ENCODE data around the gene CES4A. TPM values are rescaled to one million over a fixed set of nuclear protein-coding genes. Genes with fewer than 3 reads are reported as not detected.

CES4A gene
- total and polyA plus RNA-seq, 2 of the 13 experiments (the other 11 are each of a cell fraction or from before 2014, with no cell fraction given), result 0.09 to 0.17 TPM

DNA sequence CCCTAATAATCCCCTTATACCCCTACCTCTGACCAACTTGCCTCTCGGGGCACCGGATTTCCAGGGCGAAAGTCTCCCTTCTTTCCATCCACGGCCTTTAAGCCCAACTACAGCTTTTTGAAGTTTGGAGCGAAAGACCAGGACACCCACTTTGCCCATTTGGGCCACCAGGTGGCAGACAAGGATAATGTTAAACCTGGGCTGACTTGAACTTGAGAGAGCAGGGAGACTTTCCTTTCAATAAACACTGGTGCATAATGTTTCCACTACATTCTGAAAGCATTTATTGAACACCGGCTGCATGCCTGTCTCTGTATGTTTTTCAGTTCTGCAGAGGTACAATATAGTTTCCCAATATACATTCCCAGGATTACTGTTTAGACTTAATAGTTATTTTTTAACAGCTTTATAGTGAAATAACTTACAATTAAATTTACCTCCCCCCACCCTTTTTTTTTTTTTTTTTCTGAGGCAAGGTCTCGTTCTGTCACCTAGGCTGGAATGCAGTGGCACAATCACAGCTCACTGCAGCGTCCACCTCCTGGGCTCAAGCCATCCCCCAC lies 34.2 kb upstream of the CES4A start (continued):
- TF ChIP-seq ZMYM2 (CRISPR knock-in tag; IDR thresholded peaks at IDR 0.05) (no peak), ELF4 (CRISPR knock-in tag; IDR thresholded peaks at IDR 0.05; ENCODE audit: borderline replicate concordance) (no peak), ATF7 (IDR thresholded peaks at IDR 0.05) (no peak), ATF7 (CRISPR knock-in tag; IDR thresholded peaks at IDR 0.05) (no peak), ZNF225 (CRISPR knock-in tag; IDR thresholded peaks at IDR 0.05) (no peak), ZSCAN21 (CRISPR knock-in tag; IDR thresholded peaks at IDR 0.05; ENCODE audit: borderline replicate concordance) (no peak; the same call in 1 of the 2 replicates), E2F5 (CRISPR knock-in tag; conservative IDR thresholded peaks at IDR 0.05) (no peak), CHCHD3 (CRISPR knock-in tag; IDR thresholded peaks at IDR 0.05) (no peak), SETDB1 (CRISPR knock-in tag; IDR thresholded peaks at IDR 0.05; ENCODE audit: borderline replicate concordance) (no peak), ZKSCAN5 (CRISPR knock-in tag; IDR thresholded peaks at IDR 0.05) (no peak), KDM6A (CRISPR knock-in tag; IDR thresholded peaks at IDR 0.05; ENCODE audit: low read depth) (no peak), FIP1L1 (IDR thresholded peaks at IDR 0.05; ENCODE audit: borderline replicate concordance, insufficient read depth, low read depth, low read length) (no peak), CENPX (CRISPR knock-in tag; IDR thresholded peaks at IDR 0.05) (no peak), ZNF382 (CRISPR knock-in tag; IDR thresholded peaks at IDR 0.05; ENCODE audit: borderline replicate concordance) (no peak), ZNF878 (CRISPR knock-in tag; IDR thresholded peaks at IDR 0.05) (no peak), TEF (CRISPR knock-in tag; IDR thresholded peaks at IDR 0.05) (no peak), ZNF713 (CRISPR knock-in tag; IDR thresholded peaks at IDR 0.05) (no peak), MLXIP (CRISPR knock-in tag; IDR thresholded peaks at IDR 0.05; ENCODE audit: borderline replicate concordance) (no peak), ZC3H4 (CRISPR knock-in tag; IDR thresholded peaks at IDR 0.05; ENCODE audit: borderline replicate concordance) (no peak), THAP7 (CRISPR knock-in tag; IDR thresholded peaks at IDR 0.05) (no peak), ZNF350 (CRISPR knock-in tag; IDR thresholded peaks at IDR 0.05; ENCODE audit: borderline replicate concordance, low read depth) (no peak)
- TF ChIP-seq, protein P1, sequence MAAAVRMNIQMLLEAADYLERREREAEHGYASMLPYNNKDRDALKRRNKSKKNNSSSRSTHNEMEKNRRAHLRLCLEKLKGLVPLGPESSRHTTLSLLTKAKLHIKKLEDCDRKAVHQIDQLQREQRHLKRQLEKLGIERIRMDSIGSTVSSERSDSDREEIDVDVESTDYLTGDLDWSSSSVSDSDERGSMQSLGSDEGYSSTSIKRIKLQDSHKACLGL (CRISPR knock-in tag; IDR thresholded peaks at IDR 0.05), result no peak
- TF ChIP-seq, protein P2, sequence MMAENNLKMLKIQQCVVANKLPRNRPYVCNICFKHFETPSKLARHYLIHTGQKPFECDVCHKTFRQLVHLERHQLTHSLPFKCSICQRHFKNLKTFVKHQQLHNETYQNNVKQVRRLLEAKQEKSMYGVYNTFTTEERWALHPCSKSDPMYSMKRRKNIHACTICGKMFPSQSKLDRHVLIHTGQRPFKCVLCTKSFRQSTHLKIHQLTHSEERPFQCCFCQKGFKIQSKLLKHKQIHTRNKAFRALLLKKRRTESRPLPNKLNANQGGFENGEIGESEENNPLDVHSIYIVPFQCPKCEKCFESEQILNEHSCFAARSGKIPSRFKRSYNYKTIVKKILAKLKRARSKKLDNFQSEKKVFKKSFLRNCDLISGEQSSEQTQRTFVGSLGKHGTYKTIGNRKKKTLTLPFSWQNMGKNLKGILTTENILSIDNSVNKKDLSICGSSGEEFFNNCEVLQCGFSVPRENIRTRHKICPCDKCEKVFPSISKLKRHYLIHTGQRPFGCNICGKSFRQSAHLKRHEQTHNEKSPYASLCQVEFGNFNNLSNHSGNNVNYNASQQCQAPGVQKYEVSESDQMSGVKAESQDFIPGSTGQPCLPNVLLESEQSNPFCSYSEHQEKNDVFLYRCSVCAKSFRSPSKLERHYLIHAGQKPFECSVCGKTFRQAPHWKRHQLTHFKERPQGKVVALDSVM (CRISPR knock-in tag; IDR thresholded peaks at IDR 0.05), result no peak
